Measurements from ENCODE around the gene SLC39A9. TPM values are rescaled to one million over a fixed set of nuclear protein-coding genes. Genes with fewer than 3 reads are reported as not detected.
"Not testable (repeated sequence)": the region's sequence is repeated elsewhere in the genome, so short reads cannot be mapped to it uniquely, and the experiment has no call there.

Gene SLC39A9
- total and polyA plus RNA-seq, 2 experiments from 2014 or later, result 32.9 to 90.9 TPM

DNA sequence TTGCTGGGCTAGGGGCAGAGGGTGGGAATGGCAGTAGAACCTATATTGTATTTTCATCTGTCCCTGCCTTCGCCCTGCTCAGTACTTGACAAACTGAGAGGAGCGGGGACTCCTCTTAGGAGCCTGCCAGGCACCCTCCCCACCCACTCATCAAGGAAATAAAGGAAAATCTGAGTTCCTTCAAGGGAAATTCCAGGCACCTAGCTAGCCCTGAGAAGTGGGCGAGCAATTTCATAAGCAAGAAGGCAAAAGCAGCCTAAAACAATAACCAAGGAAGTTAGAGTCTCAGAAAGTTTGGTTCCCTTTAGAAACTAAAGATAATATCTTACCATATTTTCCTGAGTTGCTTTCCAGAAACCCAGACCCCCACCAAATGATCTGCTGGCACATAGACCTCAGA, 75.5 kb downstream of the SLC39A9 start:
- no peaks in the 10 kb centered on the region for H4K20me1 ChIP-seq (ENCODE audit: insufficient read depth)
- no peaks in the 10 kb centered on the region for H3K9me3 ChIP-seq (ENCODE audit: low read depth)
- H3K4me3 ChIP-seq, result no peak overlapping the region
- H3K36me3 ChIP-seq (ENCODE audit: low read depth), result no peaks in the 10 kb centered on the region
- no peak overlapping the region for H2AFZ ChIP-seq
- no peaks in the 10 kb centered on the region for H3K79me2 ChIP-seq (ENCODE audit: insufficient read depth)
- no peak for DNase-seq
- H3K4me2 ChIP-seq (ENCODE audit: unreplicated experiment), result no peak overlapping the region
- no peak overlapping the region for H3K9ac ChIP-seq
- H3K27me3 ChIP-seq (replicated peaks; ENCODE audit: insufficient read depth), result no peaks in the 10 kb centered on the region
- H3K27ac ChIP-seq, result no peak overlapping the region
- H3F3A ChIP-seq (ENCODE audit: insufficient read depth), result no peaks in the 10 kb centered on the region
- in situ Hi-C loops (cut with MboI), result loop anchor here (25.0 kb wide), 1 partner anchor 237 kb away; no protein-coding TSS in a partner anchor
- no peaks in the 10 kb centered on the region for H3K4me1 ChIP-seq (ENCODE audit: insufficient read depth)
- 87 to 92% methylated on average over 3 of the region's 3 CpGs for WGBS, 2 experiments (ENCODE audit: low coverage in 1 of 2, low lambda C conversion rate in 2 of 2, missing lambda C conversion rate in 2 of 2)
- H3K9me2 ChIP-seq (ENCODE audit: insufficient read depth), result no peaks in the 10 kb centered on the region
- no peak for TF ChIP-seq EZH2phosphoT487 (IDR thresholded peaks at IDR 0.05; ENCODE audit: insufficient read depth, low read depth)
- TF ChIP-seq EZH2 (IDR thresholded peaks at IDR 0.05; ENCODE audit: insufficient read depth, poor library complexity, severe bottlenecking), result no peak

DNA sequence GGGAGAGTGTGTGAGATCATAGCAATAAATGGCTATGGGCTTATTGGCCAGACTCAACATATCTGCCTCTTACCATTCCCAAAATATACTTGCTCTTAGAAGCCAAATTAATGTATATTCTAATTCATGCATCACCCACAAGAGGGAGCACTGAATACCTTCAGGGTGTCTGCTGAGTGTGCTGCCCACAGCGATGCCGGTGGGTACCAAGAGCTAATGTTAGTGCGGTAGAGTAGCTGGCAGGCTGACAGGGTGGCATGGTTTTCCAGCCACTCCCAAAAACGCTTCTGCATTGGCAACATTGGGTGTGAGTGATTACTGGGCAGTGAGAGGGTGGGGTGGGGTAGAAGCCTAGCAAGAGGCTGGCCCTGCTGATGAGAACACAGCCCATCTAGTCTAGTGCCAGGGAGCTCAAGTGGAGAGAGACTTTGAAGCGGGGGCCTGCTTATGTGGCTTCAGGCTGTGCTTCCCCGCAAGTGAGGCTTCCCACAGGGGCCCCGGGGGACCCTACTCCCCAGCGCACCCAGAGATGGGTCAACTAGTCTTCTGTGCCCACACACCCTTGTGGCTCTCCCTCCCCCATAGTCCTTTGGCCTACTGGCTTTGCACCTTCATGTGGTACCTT, 76.8 kb downstream of the SLC39A9 start:
- peak; percentile 37 for DNase-seq
- no peaks in the 10 kb centered on the region for H3K79me2 ChIP-seq (ENCODE audit: insufficient read depth)
- H3K4me3 ChIP-seq, result no peak overlapping the region
- H3K27me3 ChIP-seq (replicated peaks; ENCODE audit: insufficient read depth), result no peaks in the 10 kb centered on the region
- no peak overlapping the region for H3K4me2 ChIP-seq (ENCODE audit: unreplicated experiment)
- H3K9me3 ChIP-seq (ENCODE audit: low read depth), result no peaks in the 10 kb centered on the region
- no peaks in the 10 kb centered on the region for H3F3A ChIP-seq (ENCODE audit: insufficient read depth)
- H3K9ac ChIP-seq, result no peak overlapping the region
- H3K36me3 ChIP-seq (ENCODE audit: low read depth), result no peaks in the 10 kb centered on the region
- H3K27ac ChIP-seq, result no peak overlapping the region
- in situ Hi-C loops (cut with MboI), result no loop called here
- H3K4me1 ChIP-seq (ENCODE audit: insufficient read depth), result no peaks in the 10 kb centered on the region
- WGBS, 2 experiments (ENCODE audit: low coverage in 1 of 2, low lambda C conversion rate in 2 of 2, missing lambda C conversion rate in 2 of 2), result 73 to 76% methylated on average over 7 to 8 of the region's 8 CpGs
- no peak for TF ChIP-seq EZH2phosphoT487 (IDR thresholded peaks at IDR 0.05; ENCODE audit: insufficient read depth, low read depth)
- TF ChIP-seq EZH2 (IDR thresholded peaks at IDR 0.05; ENCODE audit: insufficient read depth, poor library complexity, severe bottlenecking), result no peak
- no peak overlapping the region for H2AFZ ChIP-seq
- H3K9me2 ChIP-seq (ENCODE audit: insufficient read depth), result no peaks in the 10 kb centered on the region
- no peaks in the 10 kb centered on the region for H4K20me1 ChIP-seq (ENCODE audit: insufficient read depth)

DNA sequence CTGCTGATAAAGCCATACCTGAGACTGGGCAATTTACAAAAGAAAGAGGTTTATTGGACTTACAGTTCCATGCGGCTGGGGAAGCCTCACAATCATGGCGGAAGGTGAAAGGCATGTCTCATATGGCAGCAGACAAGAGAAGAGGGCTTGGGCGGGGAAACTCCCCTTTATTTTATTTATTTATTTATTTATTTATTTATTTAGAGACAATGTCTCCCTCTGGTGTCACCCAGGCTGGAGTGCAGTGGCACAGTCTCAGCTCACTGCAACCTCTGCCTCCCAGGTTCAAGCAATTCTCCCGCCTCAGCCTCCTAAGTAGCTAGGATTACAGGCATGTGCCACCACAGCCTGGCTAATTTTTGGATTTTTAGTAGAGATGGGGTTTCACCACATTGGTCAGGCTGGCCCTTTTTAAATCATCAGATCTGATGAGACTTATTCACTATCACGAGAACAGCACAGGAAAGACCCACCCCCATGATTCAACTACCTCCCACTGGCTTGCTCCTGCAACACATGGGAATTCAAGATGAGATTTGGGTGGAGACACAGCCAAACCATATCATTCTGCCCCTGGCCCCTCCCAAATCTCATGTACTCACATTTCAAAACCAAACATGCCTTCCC, 78.4 kb downstream of the SLC39A9 start:
- H3K79me2 ChIP-seq (ENCODE audit: insufficient read depth); H3K9me2 ChIP-seq (ENCODE audit: insufficient read depth); H3K4me2 ChIP-seq (ENCODE audit: unreplicated experiment); H3K36me3 ChIP-seq (ENCODE audit: low read depth); H3K9ac ChIP-seq; DNase-seq; in situ Hi-C loops (cut with MboI); H3K27ac ChIP-seq; H4K20me1 ChIP-seq (ENCODE audit: insufficient read depth); H3F3A ChIP-seq (ENCODE audit: insufficient read depth); H2AFZ ChIP-seq; H3K27me3 ChIP-seq (replicated peaks; ENCODE audit: insufficient read depth); H3K4me1 ChIP-seq (ENCODE audit: insufficient read depth); H3K4me3 ChIP-seq; H3K9me3 ChIP-seq (ENCODE audit: low read depth): not testable (repeated sequence)
- WGBS, 2 experiments (ENCODE audit: low coverage in 1 of 2, low lambda C conversion rate in 2 of 2, missing lambda C conversion rate in 2 of 2), result 84 to 85% methylated on average over 5 of the region's 5 CpGs

GRCh38 chr14:69478055-69478454, 79.6 kb downstream of the SLC39A9 start:
- H2AFZ ChIP-seq; H3K79me2 ChIP-seq (ENCODE audit: insufficient read depth); H3K9me3 ChIP-seq (ENCODE audit: low read depth); in situ Hi-C loops (cut with MboI); H3K36me3 ChIP-seq (ENCODE audit: low read depth); H3F3A ChIP-seq (ENCODE audit: insufficient read depth); H3K27ac ChIP-seq; H3K27me3 ChIP-seq (replicated peaks; ENCODE audit: insufficient read depth); H4K20me1 ChIP-seq (ENCODE audit: insufficient read depth); H3K9ac ChIP-seq; H3K4me3 ChIP-seq; H3K9me2 ChIP-seq (ENCODE audit: insufficient read depth); DNase-seq; H3K4me2 ChIP-seq (ENCODE audit: unreplicated experiment); H3K4me1 ChIP-seq (ENCODE audit: insufficient read depth): not testable (repeated sequence)
- 62 to 63% methylated on average over 2 of the region's 2 CpGs for WGBS, 2 experiments (ENCODE audit: low coverage in 1 of 2, low lambda C conversion rate in 2 of 2, missing lambda C conversion rate in 2 of 2)

- Histone ChIP-seq H2AFZ (no peak overlapping the region), H3K27me3 (replicated peaks; ENCODE audit: insufficient read depth) (peaks cover 22% of the 10 kb centered on the region), H3F3A (ENCODE audit: insufficient read depth) (no peaks in the 10 kb centered on the region), H3K36me3 (ENCODE audit: low read depth) (no peaks in the 10 kb centered on the region), H3K4me2 (ENCODE audit: unreplicated experiment) (no peak overlapping the region), H4K20me1 (ENCODE audit: insufficient read depth) (no peaks in the 10 kb centered on the region), H3K79me2 (ENCODE audit: insufficient read depth) (no peaks in the 10 kb centered on the region), H3K4me1 (ENCODE audit: insufficient read depth) (no peaks in the 10 kb centered on the region), H3K9me2 (ENCODE audit: insufficient read depth) (no peaks in the 10 kb centered on the region), H3K27ac (no peak overlapping the region), H3K9ac (no peak overlapping the region), H3K9me3 (ENCODE audit: low read depth) (no peaks in the 10 kb centered on the region), H3K4me3 (no peak overlapping the region)
- no peak for TF ChIP-seq EZH2 (IDR thresholded peaks at IDR 0.05; ENCODE audit: insufficient read depth, poor library complexity, severe bottlenecking)
- TF ChIP-seq EZH2phosphoT487 (IDR thresholded peaks at IDR 0.05; ENCODE audit: insufficient read depth, low read depth), result no peak
- WGBS, 2 experiments (ENCODE audit: low coverage in 1 of 2, low lambda C conversion rate in 2 of 2, missing lambda C conversion rate in 2 of 2), result 67 to 72% methylated on average over 5 of the region's 5 CpGs
- no peak for DNase-seq
- in situ Hi-C loops (cut with MboI), result no loop called here
Measured at GRCh38 chr14:69479696-69480095, 81.2 kb downstream of the SLC39A9 start.
